GM12865 (cell line): ENCODE measurements around the gene TMEM98.
"Not testable (repeated sequence)": the region's sequence is repeated elsewhere in the genome, so short reads cannot be mapped to it uniquely, and the experiment has no call there.

Experiments used
- DNase-seq: peaks from one replicate; pipeline ENCODE4 v3.0.0; 2010; ENCODE audit warnings: low read depth
- H3K4me3 ChIP-seq: 2 replicates; pipeline ENCODE4 v1.5.1; 2011; ENCODE audit warnings: mild to moderate bottlenecking, low read depth, low read length, control low read depth
- CTCF ChIP-seq: IDR thresholded peaks from 2 replicates; pipeline ENCODE4 v1.5.1; 2011; ENCODE audit warnings: low read length, control low read depth, low read depth, inconsistent platforms; ENCODE audit not compliant: insufficient read depth; ENCODE audit errors: missing control alignments

Gene TMEM98

DNA sequence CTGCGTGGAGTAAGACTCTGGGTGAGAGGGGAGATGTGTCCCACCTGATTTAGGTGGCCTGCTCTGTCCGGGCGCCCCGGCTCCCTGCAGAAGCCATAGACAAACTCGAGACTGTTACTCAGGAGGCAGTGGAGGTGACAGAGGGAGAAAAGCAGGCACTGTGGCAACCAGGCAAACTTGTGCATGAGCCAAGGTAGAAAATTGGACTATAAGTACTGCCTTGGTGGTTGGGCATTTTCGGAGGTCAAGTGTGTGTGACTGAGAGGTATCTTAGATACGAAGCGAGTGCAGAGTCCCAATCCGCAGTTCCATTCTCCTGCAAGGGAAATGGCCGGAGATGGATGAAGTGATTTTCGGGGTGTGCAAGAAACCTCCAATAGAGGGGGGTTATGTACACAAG, 36.6 kb downstream of the TMEM98 start:
- no peak for TF ChIP-seq CTCF
- no peak for DNase-seq
- H3K4me3 ChIP-seq = no peak overlapping the region

DNA sequence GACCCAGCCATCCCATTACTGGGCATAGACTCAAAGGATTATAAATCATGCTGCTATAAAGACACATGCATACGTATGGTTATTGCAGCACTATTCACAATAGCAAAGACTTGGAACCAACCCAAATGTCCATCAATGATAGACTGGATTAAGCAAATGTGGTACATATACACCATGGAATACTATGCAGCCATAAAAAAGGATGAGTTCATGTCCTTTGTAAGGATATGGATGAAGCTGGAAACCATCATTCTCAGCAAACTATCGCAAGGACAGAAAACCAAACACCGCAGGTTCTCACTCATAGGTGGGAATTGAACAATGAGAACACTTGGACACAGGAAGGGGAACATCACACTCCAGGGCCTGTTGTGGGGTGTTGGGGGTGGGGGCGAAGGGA, 41.3 kb downstream of the TMEM98 start:
- not testable (repeated sequence) for DNase-seq, H3K4me3 ChIP-seq

DNA sequence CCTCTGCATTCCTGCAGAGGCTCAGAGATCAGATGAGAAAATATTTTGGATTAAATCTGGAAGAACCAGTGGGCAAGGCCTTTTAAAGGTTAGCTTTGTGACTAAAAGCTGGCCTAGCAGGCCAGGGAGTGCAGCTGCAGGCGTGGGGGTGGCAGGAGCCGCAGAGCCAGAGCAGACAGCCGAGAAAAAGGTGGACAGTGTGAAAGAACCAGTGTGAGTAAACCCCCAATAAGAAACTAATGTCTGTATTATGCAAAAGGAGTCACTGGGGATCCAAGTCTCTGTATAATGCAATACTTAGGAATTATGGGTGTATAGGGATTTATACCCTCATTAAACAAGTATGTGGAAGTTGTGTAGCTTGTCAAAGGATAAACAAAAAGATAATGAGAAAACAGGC, 42.3 kb downstream of the TMEM98 start:
- TF ChIP-seq CTCF = no peak
- H3K4me3 ChIP-seq = no peak overlapping the region
- peak; percentile 77 for DNase-seq

DNA sequence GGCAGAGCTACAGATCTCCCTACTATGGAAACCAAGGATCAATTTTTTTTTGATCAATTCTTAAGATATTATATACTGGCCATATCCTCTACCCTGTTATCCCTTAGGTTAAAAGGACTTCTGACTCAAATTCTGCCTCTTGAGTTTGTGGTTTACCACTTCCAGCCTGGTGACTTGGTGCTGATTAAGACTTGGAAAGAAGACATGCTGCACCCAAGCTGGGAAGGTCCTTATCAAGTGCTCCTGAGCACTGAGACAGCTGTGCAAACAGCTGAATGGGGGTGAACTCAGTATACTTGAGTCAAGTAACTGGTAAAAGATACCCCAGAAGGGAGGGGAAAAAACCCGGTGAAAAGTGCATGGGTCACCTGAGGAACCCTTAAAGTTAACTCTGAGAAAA, 43.2 kb downstream of the TMEM98 start:
- peak; percentile 84 for DNase-seq

DNA sequence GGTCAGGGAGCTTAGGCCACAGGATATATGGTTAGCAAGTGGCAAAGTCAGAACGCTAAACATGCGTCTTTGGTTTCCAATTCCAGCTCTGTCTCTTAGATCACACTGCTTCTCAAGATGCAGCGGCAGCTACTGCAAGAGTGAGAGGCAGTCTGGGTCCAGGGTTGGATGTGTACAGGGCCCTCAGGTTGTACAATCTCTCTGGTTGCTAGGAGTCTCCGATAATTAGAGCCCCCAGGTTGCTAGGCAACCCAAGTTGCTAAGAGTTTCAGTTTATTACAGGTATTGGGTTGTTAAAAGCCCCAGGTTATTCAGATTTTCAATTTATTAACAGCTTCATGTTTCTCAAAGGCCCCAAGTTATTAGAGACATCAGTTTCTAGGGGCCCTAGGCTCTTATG, 48.2 kb downstream of the TMEM98 start:
- no peak for TF ChIP-seq CTCF
- no peak overlapping the region for H3K4me3 ChIP-seq
- DNase-seq = no peak

More for the DNA sequence above, 43.2 kb downstream of the TMEM98 start:
- no peak for TF ChIP-seq CTCF
- H3K4me3 ChIP-seq = no peak overlapping the region

- H3K4me3 ChIP-seq = no peak overlapping the region
- DNase-seq = peak; percentile 24
- no peak for TF ChIP-seq CTCF
Observed at GRCh38 chr17:32976605-32977004, 48.7 kb downstream of the TMEM98 start.

DNA sequence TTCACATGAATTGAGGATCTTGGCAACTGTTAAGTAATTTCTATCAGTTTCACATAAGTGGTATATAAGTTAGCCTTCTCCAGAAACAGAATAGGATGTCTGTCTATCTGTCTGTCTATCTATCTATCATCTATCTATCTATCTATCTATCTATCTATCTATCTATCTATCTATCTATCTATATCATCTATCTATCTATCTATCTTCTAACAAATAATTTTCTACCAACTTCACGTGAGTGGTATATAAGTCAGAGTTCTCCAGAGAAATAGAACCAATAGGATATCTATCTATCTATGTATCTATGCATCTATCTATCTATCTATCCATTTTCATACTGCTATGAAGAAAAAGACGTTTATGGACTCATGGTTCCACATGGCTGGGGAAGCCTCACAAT, 52.3 kb downstream of the TMEM98 start:
- no peak overlapping the region for H3K4me3 ChIP-seq
- no peak for DNase-seq
- no peak for TF ChIP-seq CTCF

- DNase-seq, H3K4me3 ChIP-seq: not testable (repeated sequence)
Observed at GRCh38 chr17:32981611-32982010, 53.7 kb downstream of the TMEM98 start.
